K562 (cell line): ENCODE measurements around the gene KIFC3. TPM values are rescaled to one million over a fixed set of nuclear protein-coding genes. Genes with fewer than 3 reads are reported as not detected.
A peak's percentile ranks its signal among the peaks of the same experiment; 100 is the strongest.

Experiments used
- ATAC-seq: fragments of 200-7000 bp; cut with Tn5 transposase; 3 replicates; pipeline ENCODE4 v1.9.1; 2020; ENCODE audit warnings: moderate library complexity
- BruUV-seq: library from RNA; stranded (reverse); fragments of 400-500 nt; replicated peaks from 2 replicates; lab custom pipeline; 2021; lab: Mats Ljungman, UMichigan
- CTCF ChIA-PET: fragments of 300-600 bp; formaldehyde crosslinking; extraction: SDS; loops from one replicate; lab custom pipeline; 2021; ENCODE audit warnings: low intra/inter-chr PET ratio; lab: Yijun Ruan, JAX
- POLR2A ChIA-PET: fragments of 300-600, 350-650 bp; sonication (Branson Sonifier 250); formaldehyde crosslinking; extraction: SDS; loops from one replicate; lab custom pipeline; 2021; ENCODE audit warnings: antibody characterized with exemption, inconsistent platforms; lab: Yijun Ruan, JAX
- DNase-seq, 4 experiments: peaks; one replicate each; pipeline versions ENCODE4 v3.0.0 to v3.0.0-alpha.2; 2011 to 2018; ENCODE audit warnings: low spot score in 3 of 4, mixed read lengths in 3 of 4; ENCODE audit errors: extremely low read depth in 1 of 4
- FAIRE-seq: peaks from 2 replicates; lab custom pipeline; 2011; peaks lifted over from hg19 to GRCh38; lab: Jason Lieb, UNC
- H2AFZ ChIP-seq: 2 replicates; pipeline ENCODE4 v1.6.0; 2011; ENCODE audit warnings: low read depth, low read length, control low read depth, inconsistent platforms
- H3K27ac ChIP-seq: fragments of 200-600 bp; 3 replicates; pipeline ENCODE4 v1.8.0; 2011; ENCODE audit warnings: low read depth, mild to moderate bottlenecking, control low read depth, inconsistent platforms, low read length, moderate library complexity, mixed read lengths; ENCODE audit errors: extremely low read depth
- H3K27me3 ChIP-seq, 2 experiments: fragments of 300-600 bp in 1 of 2; 2 replicates in 1 of 2; 3 replicates in 1 of 2; pipeline versions ENCODE4 v1.6.0 to v1.8.0; 2011; ENCODE audit warnings: inconsistent platforms in 2 of 2, low read length in 2 of 2, mild to moderate bottlenecking in 1 of 2, mixed read lengths in 1 of 2, moderate library complexity in 1 of 2; ENCODE audit not compliant: control insufficient read depth in 2 of 2, insufficient read depth in 2 of 2
- H3K36me3 ChIP-seq: fragments of 300-600 bp; 3 replicates; pipeline ENCODE4 v1.8.0; 2011; ENCODE audit warnings: mild to moderate bottlenecking, low read length, inconsistent platforms; ENCODE audit not compliant: control insufficient read depth, insufficient read depth
- H3K4me1 ChIP-seq, 2 experiments: fragments of 200-600 bp in 1 of 2; replicated peaks in 1 of 2; 2 replicates in 1 of 2; 3 replicates in 1 of 2; pipeline versions ENCODE4 v1.5.1 to v1.8.0; 2011; ENCODE audit warnings: inconsistent platforms in 2 of 2, low read length in 2 of 2, mild to moderate bottlenecking in 1 of 2, mixed read lengths in 1 of 2, moderate library complexity in 1 of 2; ENCODE audit not compliant: control insufficient read depth in 2 of 2, insufficient read depth in 2 of 2
- H3K4me2 ChIP-seq: 2 replicates; pipeline ENCODE4 v1.6.1; 2011; ENCODE audit warnings: low read length, control low read depth, inconsistent platforms, mixed read lengths; ENCODE audit not compliant: insufficient read depth
- H3K4me3 ChIP-seq: fragments of 200-600 bp; sonication (generic), shearing (Covaris generic); 2 replicates; pipeline ENCODE4 v1.5.1; 2016; ENCODE audit warnings: control low read depth, inconsistent platforms
- H3K79me2 ChIP-seq: fragments of 200-600 bp; 3 replicates; pipeline ENCODE4 v1.8.0; 2011; ENCODE audit warnings: low read length, inconsistent platforms; ENCODE audit not compliant: control insufficient read depth, insufficient read depth
- H3K9ac ChIP-seq, 2 experiments: 2 replicates each; pipeline versions ENCODE4 v1.6.0 to v1.6.1; 2011; ENCODE audit warnings: low read depth in 2 of 2, low read length in 2 of 2, control low read depth in 1 of 2, inconsistent platforms in 1 of 2, mild to moderate bottlenecking in 1 of 2, mixed read lengths in 1 of 2; ENCODE audit not compliant: insufficient read depth in 1 of 2
- H3K9me1 ChIP-seq: one replicate; pipeline ENCODE4 v1.6.0; 2011; ENCODE audit warnings: inconsistent platforms, mild to moderate bottlenecking, low read length, moderate library complexity; ENCODE audit not compliant: control insufficient read depth, insufficient read depth
- H3K9me3 ChIP-seq: replicated peaks from 2 replicates; pipeline ENCODE4 v1.5.1; 2011; ENCODE audit warnings: low read depth, low read length, inconsistent platforms; ENCODE audit not compliant: control insufficient read depth, insufficient read depth
- H4K20me1 ChIP-seq: replicated peaks from 2 replicates; pipeline ENCODE4 v1.6.1; 2011; ENCODE audit warnings: low read length, inconsistent platforms, mixed read lengths; ENCODE audit not compliant: control insufficient read depth, insufficient read depth
- BCOR ChIP-seq: fragments of 450-650 bp; IDR thresholded peaks from 2 replicates; pipeline ENCODE4 v1.6.1; 2016
- BHLHE40 ChIP-seq: IDR thresholded peaks from 2 replicates; pipeline ENCODE4 v1.6.1; 2011; ENCODE audit warnings: low read length, improper control_type of control experiment
- ESRRA ChIP-seq: fragments of 450-650 bp; IDR thresholded peaks from 2 replicates; pipeline ENCODE4 v1.6.1; 2014; ENCODE audit warnings: low read depth, mild to moderate bottlenecking, moderate library complexity, borderline replicate concordance
- GATAD2B ChIP-seq: fragments of 450-650 bp; IDR thresholded peaks from 2 replicates; pipeline ENCODE4 v1.6.1; 2017; ENCODE audit warnings: mild to moderate bottlenecking, borderline replicate concordance
- RBBP5 ChIP-seq: fragments of 200-600 bp; sonication (generic); IDR thresholded peaks from 2 replicates; pipeline ENCODE4 v1.6.1; 2012; ENCODE audit warnings: borderline replicate concordance, mild to moderate bottlenecking, low read length, control low read depth, inconsistent platforms; ENCODE audit not compliant: insufficient read depth, poor library complexity, severe bottlenecking
- RBM34 ChIP-seq: fragments of 200-400 bp; formaldehyde crosslinking; IDR thresholded peaks from 2 replicates; pipeline ENCODE4 v1.6.1; 2018; ENCODE audit warnings: low read length, borderline replicate concordance; ENCODE audit not compliant: insufficient read depth
- ZNF324 ChIP-seq: fragments of 250-450 bp; sonication (Bioruptor Pico); IDR thresholded peaks from 2 replicates; pipeline ENCODE4 v1.4.0; 2020; ENCODE audit warnings: mild to moderate bottlenecking
- ZSCAN29 ChIP-seq: fragments of 450-650 bp; IDR thresholded peaks from 2 replicates; pipeline ENCODE4 v1.6.1; 2017
- WGBS: fragments of 100-300 bp; shearing (Covaris generic); methylation state at CpG from one replicate; pipeline ENCODE4 v1.1.6; 2016; ENCODE audit warnings: low coverage, mixed read lengths; ENCODE audit not compliant: insufficient coverage; ENCODE audit errors: missing lambda C conversion rate; 5-methylcytosine and 5-hydroxymethylcytosine counted together
- in situ Hi-C: fragments of 300-500 bp; cut with MboI; formaldehyde crosslinking; loops from 4 replicates; pipeline ENCODE4 v1.15.0; 2018; ENCODE audit warnings: inconsistent platforms, mixed read lengths
- intact Hi-C: fragments of 100-400 bp; cut with micrococcal nuclease; formaldehyde crosslinking; loops from 2 replicates; pipeline ENCODE4 v1.14.2; 2022
- polyA plus RNA-seq, 8 experiments: library from polyadenylated mRNA; depleted of rRNA in 4 of 8; stranded (reverse) in 5 of 8; unstranded in 3 of 8; fragments of >200 nt; fragmentation: Nextera tagmentation in 2 of 8; fragmentation: Illumina TruSeq in 1 of 8; extraction: Ambion mirVana in 2 of 8; extraction: Trizol in 1 of 8; gene quantifications; 2 replicates each; pipeline versions ENCODE4 v1.2.1 to v1.2.3, GENCODE V29; 2011 to 2014; ENCODE audit warnings: inconsistent platforms in 1 of 8, missing spikeins in 1 of 8
- total RNA-seq, 7 experiments: library from RNA; depleted of rRNA in 6 of 7; stranded (reverse); fragments of >200 nt in 6 of 7; fragmentation: Illumina TruSeq in 2 of 7; extraction: Trizol in 2 of 7; gene quantifications; 2 replicates each; pipeline versions ENCODE4 v1.2.1 to v1.2.3, GENCODE V29; 2011 to 2021; ENCODE audit warnings: low replicate concordance in 1 of 7
- TF ChIP-seq, protein P1 (sequence below): fragments of 450-650 bp; formaldehyde crosslinking; IDR thresholded peaks from 2 replicates; pipeline ENCODE4 v1.4.0; 2022; ENCODE audit warnings: mild to moderate bottlenecking, moderate library complexity
- TF ChIP-seq, protein P2 (sequence below), 2 experiments: fragments of 450-650 bp; conservative IDR thresholded peaks; 2 replicates each; pipeline ENCODE4 v1.6.1; 2017; ENCODE audit warnings: mild to moderate bottlenecking in 2 of 2, moderate library complexity in 2 of 2

Gene KIFC3
- total and polyA plus RNA-seq, 9 of the 15 experiments (the other 6 are each of a cell fraction or from before 2014, with no cell fraction given): 0.23 to 105 (median 26.2) TPM

- H3K4me2 ChIP-seq: peak overlapping the region; percentile 44
- ChIA-PET POLR2A (interaction anchor here (0.7 to 1.2 kb wide), 4 partner anchors 9 to 297 kb away, joined by 3 to 4 read pairs (median 3); no protein-coding TSS in a partner anchor), CTCF (no interaction called here)
- intact Hi-C loops (no loop called here), in situ Hi-C loops (no loop called here)
- no peak for DNase-seq
- no peaks in the 10 kb centered on the region for H4K20me1 ChIP-seq
- 18% methylated on average over 2 of the region's 2 CpGs for WGBS
- BruUV-seq: no TSS peak
- no peaks in the 10 kb centered on the region for H3K9me3 ChIP-seq
- ATAC-seq: no peak
- peaks cover 23 to 40% of the 10 kb centered on the region in 2 experiments; a peak in 4 of 5 replicates for H3K4me1 ChIP-seq
- H3K79me2 ChIP-seq: no peaks in the 10 kb centered on the region
- FAIRE-seq: no peak
- H3K9me1 ChIP-seq: no peaks in the 10 kb centered on the region
- H2AFZ ChIP-seq: peak overlapping the region; percentile 84
- no peaks in the 10 kb centered on the region for H3K27me3 ChIP-seq
- no peaks in the 10 kb centered on the region for H3K36me3 ChIP-seq
- H3K4me3 ChIP-seq: no peak overlapping the region
- peak overlapping the region; percentile 80 for H3K27ac ChIP-seq
- no peak overlapping the region; a peak in 1 of 4 replicates for H3K9ac ChIP-seq
- TF ChIP-seq ESRRA (peak; percentile 6; the same call in 1 of the 2 replicates), ZSCAN29 (0 out of 2 replicates have a peak, but pooled peaks have one; percentile 2), ZNF324 (CRISPR knock-in tag) (no peak), BHLHE40 (no peak), RBBP5 (no peak), BCOR (peak; percentile 32; the same call in 1 of the 2 replicates), RBM34 (no peak), GATAD2B (no peak)
- TF ChIP-seq, protein P1, sequence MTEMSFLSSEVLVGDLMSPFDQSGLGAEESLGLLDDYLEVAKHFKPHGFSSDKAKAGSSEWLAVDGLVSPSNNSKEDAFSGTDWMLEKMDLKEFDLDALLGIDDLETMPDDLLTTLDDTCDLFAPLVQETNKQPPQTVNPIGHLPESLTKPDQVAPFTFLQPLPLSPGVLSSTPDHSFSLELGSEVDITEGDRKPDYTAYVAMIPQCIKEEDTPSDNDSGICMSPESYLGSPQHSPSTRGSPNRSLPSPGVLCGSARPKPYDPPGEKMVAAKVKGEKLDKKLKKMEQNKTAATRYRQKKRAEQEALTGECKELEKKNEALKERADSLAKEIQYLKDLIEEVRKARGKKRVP: no peak
- TF ChIP-seq, protein P2, sequence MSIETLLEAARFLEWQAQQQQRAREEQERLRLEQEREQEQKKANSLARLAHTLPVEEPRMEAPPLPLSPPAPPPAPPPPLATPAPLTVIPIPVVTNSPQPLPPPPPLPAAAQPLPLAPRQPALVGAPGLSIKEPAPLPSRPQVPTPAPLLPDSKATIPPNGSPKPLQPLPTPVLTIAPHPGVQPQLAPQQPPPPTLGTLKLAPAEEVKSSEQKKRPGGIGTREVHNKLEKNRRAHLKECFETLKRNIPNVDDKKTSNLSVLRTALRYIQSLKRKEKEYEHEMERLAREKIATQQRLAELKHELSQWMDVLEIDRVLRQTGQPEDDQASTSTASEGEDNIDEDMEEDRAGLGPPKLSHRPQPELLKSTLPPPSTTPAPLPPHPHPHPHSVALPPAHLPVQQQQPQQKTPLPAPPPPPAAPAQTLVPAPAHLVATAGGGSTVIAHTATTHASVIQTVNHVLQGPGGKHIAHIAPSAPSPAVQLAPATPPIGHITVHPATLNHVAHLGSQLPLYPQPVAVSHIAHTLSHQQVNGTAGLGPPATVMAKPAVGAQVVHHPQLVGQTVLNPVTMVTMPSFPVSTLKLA (conservative IDR thresholded peaks at IDR 0.05): 0 out of 4 replicates have a peak, but pooled peaks of 1 of the 2 experiments have one; percentile 2
These were observed 6.4 kb upstream of the KIFC3 start for GRCh38 chr16:57808589-57809228.
